Measurements from ENCODE around the gene CCDC192.

CCDC192 gene

DNA sequence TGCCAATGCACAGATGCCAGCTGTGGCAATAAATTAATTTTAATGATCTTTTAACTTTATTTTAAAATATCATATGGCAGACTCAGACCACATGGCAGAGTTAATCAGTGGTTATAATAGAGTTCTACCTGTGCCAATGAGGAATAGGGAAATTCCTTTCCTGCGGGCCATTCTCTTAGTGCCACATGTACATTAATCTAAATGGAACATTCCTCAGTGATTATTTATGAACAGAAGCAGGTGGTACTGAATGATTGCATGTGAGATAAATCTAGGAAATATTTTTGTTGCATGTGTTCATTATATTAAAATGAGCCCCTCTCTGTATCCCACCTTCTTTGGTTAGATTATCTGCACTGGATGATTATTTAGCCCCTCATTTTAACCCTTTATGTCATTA is 102.3 kb downstream of the CCDC192 start:
- TF ChIP-seq CTCF (conservative IDR thresholded peaks at IDR 0.05; ENCODE audit: low read depth, low read length): no peak
- DNase-seq (ENCODE audit: low read depth): no peak
- H3K4me3 ChIP-seq (ENCODE audit: low read depth, low read length): no peak overlapping the region

GRCh38 chr5:127806776-127807175 is 103.6 kb downstream of the CCDC192 start:
- no peak for TF ChIP-seq CTCF (conservative IDR thresholded peaks at IDR 0.05; ENCODE audit: low read depth, low read length)
- no peak for DNase-seq (ENCODE audit: low read depth)
- no peak overlapping the region for H3K4me3 ChIP-seq (ENCODE audit: low read depth, low read length)

DNA sequence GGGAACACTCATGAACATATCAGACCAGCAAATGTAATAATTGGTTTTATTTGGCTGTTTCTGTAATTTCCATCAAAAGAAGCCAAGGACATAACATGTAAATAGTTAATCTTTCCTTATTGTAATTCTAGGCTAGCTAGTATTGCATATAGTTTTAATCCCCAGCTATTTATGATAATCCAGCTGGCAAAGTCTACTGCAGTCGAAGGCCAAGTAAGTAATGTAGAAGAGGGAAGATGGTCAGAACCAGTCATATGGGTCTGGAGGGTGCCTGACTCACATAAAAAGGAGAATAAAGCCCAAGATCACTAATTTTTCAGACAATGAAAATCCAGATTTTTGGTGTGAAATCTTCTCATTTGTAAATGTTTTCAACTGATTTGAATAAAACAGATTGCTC is 106.3 kb downstream of the CCDC192 start:
- no peak for DNase-seq (ENCODE audit: low read depth)
- H3K4me3 ChIP-seq (ENCODE audit: low read depth, low read length): no peak overlapping the region
- TF ChIP-seq CTCF (conservative IDR thresholded peaks at IDR 0.05; ENCODE audit: low read depth, low read length): no peak

- no peak overlapping the region for H3K4me3 ChIP-seq (ENCODE audit: low read depth, low read length)
- no peak for TF ChIP-seq CTCF (conservative IDR thresholded peaks at IDR 0.05; ENCODE audit: low read depth, low read length)
- DNase-seq (ENCODE audit: low read depth): no peak
These were observed 106.8 kb downstream of the CCDC192 start for GRCh38 chr5:127810017-127810416.

GRCh38 chr5:127810707-127811490 is 107.7 kb downstream of the CCDC192 start:
- DNase-seq (ENCODE audit: low read depth): no peak
- H3K4me3 ChIP-seq (ENCODE audit: low read depth, low read length): no peak overlapping the region
- no peak for TF ChIP-seq CTCF (conservative IDR thresholded peaks at IDR 0.05; ENCODE audit: low read depth, low read length)

GRCh38 chr5:127812570-127812969 is 109.4 kb downstream of the CCDC192 start:
- DNase-seq (ENCODE audit: low read depth): peak; percentile 53
- TF ChIP-seq CTCF (conservative IDR thresholded peaks at IDR 0.05; ENCODE audit: low read depth, low read length): no peak
- H3K4me3 ChIP-seq (ENCODE audit: low read depth, low read length): no peak overlapping the region

Measured in choroid plexus epithelial cell (primary cell).